ENCODE data around the gene HSPA1L. TPM values are rescaled to one million over a fixed set of nuclear protein-coding genes. Genes with fewer than 3 reads are reported as not detected.

Gene HSPA1L
- total and polyA plus RNA-seq, 2 experiments from 2014 or later, result 0.44 to 0.83 TPM

GRCh38 chr6:31778999-31779885 is 35.8 kb downstream of the HSPA1L start (continued):
- no peak for TF ChIP-seq STAT1 (IDR thresholded peaks at IDR 0.05; ENCODE audit: unreplicated experiment)
- TF ChIP-seq CTCF (conservative IDR thresholded peaks at IDR 0.05; ENCODE audit: low read depth in 2 of 2), result no peak
- no peak for TF ChIP-seq NANOG (IDR thresholded peaks at IDR 0.05; ENCODE audit: borderline replicate concordance)

- Histone ChIP-seq H3K79me2 (replicated peaks; ENCODE audit: insufficient read depth) (no peaks in the 10 kb centered on the region), H3K36me3 (ENCODE audit: insufficient read depth) (no peaks in the 10 kb centered on the region), H3K4me3 (no peak overlapping the region), H3F3A (replicated peaks; ENCODE audit: low read depth) (peaks cover 4% of the 10 kb centered on the region; the same call in 1 of the 2 replicates), H3K27me3 (ENCODE audit: insufficient read depth) (no peaks in the 10 kb centered on the region), H3K27ac (ENCODE audit: low read depth) (no peak overlapping the region), H3K9me2 (ENCODE audit: insufficient read depth) (no peaks in the 10 kb centered on the region), H4K20me1 (replicated peaks; ENCODE audit: insufficient read depth) (no peaks in the 10 kb centered on the region; the same call in 1 of the 2 replicates), H2AFZ (no peak overlapping the region), H3K4me2 (no peak overlapping the region), H3K4me1 (ENCODE audit: insufficient read depth) (no peaks in the 10 kb centered on the region)
- no peak overlapping the region for H3K27ac Mint-ChIP-seq
- ATAC-seq (no peak), DNase-seq (ENCODE audit: low spot score) (no peak)
- H3K4me3 Mint-ChIP-seq, result no peak overlapping the region
- TF ChIP-seq JUNB (IDR thresholded peaks at IDR 0.05; ENCODE audit: unreplicated experiment) (no peak), REST (IDR thresholded peaks at IDR 0.05; ENCODE audit: unreplicated experiment) (no peak)
- peaks cover 32% of the 10 kb centered on the region for H3K36me3 Mint-ChIP-seq (ENCODE audit: low read depth)
- H3K4me1 Mint-ChIP-seq, result no peaks in the 10 kb centered on the region
- no peaks in the 10 kb centered on the region for H3K9me3 Mint-ChIP-seq
- peaks cover 23% of the 10 kb centered on the region for H3K27me3 Mint-ChIP-seq (ENCODE audit: insufficient read depth, low read depth, poor library complexity)
Measured at GRCh38 chr6:31778193-31778592, 36.9 kb downstream of the HSPA1L start.

- Mint-ChIP-seq H3K4me1 (no peaks in the 10 kb centered on the region), H3K27me3 (ENCODE audit: insufficient read depth, low read depth, poor library complexity) (peaks cover 23% of the 10 kb centered on the region), H3K4me3 (no peak overlapping the region), H3K36me3 (ENCODE audit: low read depth) (peaks cover 27% of the 10 kb centered on the region), H3K9me3 (no peaks in the 10 kb centered on the region), H3K27ac (no peak overlapping the region; the same call in 1 of the 2 replicates)
- H3K4me1 ChIP-seq (ENCODE audit: insufficient read depth), result no peaks in the 10 kb centered on the region
- no peaks in the 10 kb centered on the region for H3K27me3 ChIP-seq (ENCODE audit: insufficient read depth)
- H3K27ac ChIP-seq (ENCODE audit: low read depth), result no peak overlapping the region; the same call in 1 of the 2 replicates
- H4K20me1 ChIP-seq (replicated peaks; ENCODE audit: insufficient read depth), result no peaks in the 10 kb centered on the region; the same call in 1 of the 2 replicates
- DNase-seq (ENCODE audit: low spot score), result no peak
- TF ChIP-seq POLR2AphosphoS5 (IDR thresholded peaks at IDR 0.05; ENCODE audit: low read depth), result no peak
- TF ChIP-seq STAT1 (IDR thresholded peaks at IDR 0.05; ENCODE audit: unreplicated experiment), result no peak
- no peak for TF ChIP-seq ETS1 (IDR thresholded peaks at IDR 0.05)
- no peak for ATAC-seq
- H3K4me2 ChIP-seq, result no peak overlapping the region
- H2AFZ ChIP-seq, result no peak overlapping the region
- H3K4me3 ChIP-seq, result no peak overlapping the region
- H3K79me2 ChIP-seq (replicated peaks; ENCODE audit: insufficient read depth), result no peaks in the 10 kb centered on the region
- peaks cover 4% of the 10 kb centered on the region; the same call in 1 of the 2 replicates for H3F3A ChIP-seq (replicated peaks; ENCODE audit: low read depth)
- no peaks in the 10 kb centered on the region for H3K36me3 ChIP-seq (ENCODE audit: insufficient read depth)
- H3K9me2 ChIP-seq (ENCODE audit: insufficient read depth), result no peaks in the 10 kb centered on the region
Measured at GRCh38 chr6:31777667-31778050, 37.4 kb downstream of the HSPA1L start.

All from GM23338 (cell line).